Neutrophil (primary cell): ENCODE data around the gene SETD2.
A peak's percentile ranks its signal among the peaks of the same experiment; 100 is the strongest.
"Not testable (repeated sequence)": the region's sequence is repeated elsewhere in the genome, so short reads cannot be mapped to it uniquely, and the experiment has no call there.

Experiments used
- H3K27ac ChIP-seq: fragments of 200-600 bp; sonication (generic); 2 replicates; pipeline ENCODE4 v1.5.1; 2016; ENCODE audit warnings: mild to moderate bottlenecking, moderate library complexity
- H3K27me3 ChIP-seq: fragments of 200-600 bp; sonication (generic); 2 replicates; pipeline ENCODE4 v1.6.0; 2016; ENCODE audit warnings: mild to moderate bottlenecking
- H3K36me3 ChIP-seq: fragments of 200-600 bp; sonication (generic); 2 replicates; pipeline ENCODE4 v1.5.1; 2017
- H3K4me1 ChIP-seq, 2 experiments: fragments of 200-600 bp in 1 of 2; sonication (generic) in 1 of 2; 1 replicate in 1 of 2; 2 replicates in 1 of 2; pipeline versions ENCODE4 v1.5.1 to v1.6.1; 2013 to 2016; ENCODE audit warnings: low read depth in 1 of 2, low read length in 1 of 2, mild to moderate bottlenecking in 1 of 2, moderate library complexity in 1 of 2; ENCODE audit not compliant: control insufficient read depth in 1 of 2, insufficient read depth in 1 of 2
- H3K4me3 ChIP-seq, 2 experiments: fragments of 200-600 bp in 1 of 2; sonication (generic) in 1 of 2; 1 replicate in 1 of 2; 2 replicates in 1 of 2; pipeline ENCODE4 v1.5.1; 2013 to 2016; ENCODE audit warnings: low read depth in 1 of 2, low read length in 1 of 2, mild to moderate bottlenecking in 1 of 2, moderate library complexity in 1 of 2
- H3K9me3 ChIP-seq: fragments of 200-600 bp; sonication (generic); 2 replicates; pipeline ENCODE4 v1.5.1; 2016
- TF ChIP-seq, protein P1 (sequence below): fragments of 200-600 bp; sonication (generic); IDR thresholded peaks from 2 replicates; pipeline ENCODE4 v1.5.1; 2016; ENCODE audit warnings: antibody characterized with exemption

SETD2 gene

DNA sequence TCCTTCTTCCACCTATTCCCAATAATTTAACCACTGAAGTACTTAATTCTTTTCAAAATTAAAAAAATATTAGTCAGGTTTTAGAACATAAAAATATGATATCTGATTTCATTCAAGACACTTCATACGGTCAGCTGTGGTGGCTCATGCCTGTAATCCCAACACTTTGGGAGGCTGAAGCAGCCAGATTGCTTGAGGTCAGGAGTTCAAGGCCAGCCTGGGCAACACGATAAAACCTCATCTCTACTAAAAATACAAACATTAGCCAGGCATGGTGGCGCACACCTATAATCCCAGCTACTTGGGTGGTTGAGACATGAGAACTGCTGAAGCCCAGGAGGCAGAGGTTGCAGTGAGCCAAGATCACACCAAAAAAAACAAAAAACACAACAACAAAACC, 127.8 kb downstream of the SETD2 start:
- Histone ChIP-seq H3K4me1 (no peaks in the 10 kb centered on the region), H3K27me3 (no peaks in the 10 kb centered on the region), H3K9me3 (no peaks in the 10 kb centered on the region), H3K36me3 (peaks cover 61% of the 10 kb centered on the region), H3K4me3 (no peak overlapping the region), H3K27ac (no peak overlapping the region)
- TF ChIP-seq, protein P1, sequence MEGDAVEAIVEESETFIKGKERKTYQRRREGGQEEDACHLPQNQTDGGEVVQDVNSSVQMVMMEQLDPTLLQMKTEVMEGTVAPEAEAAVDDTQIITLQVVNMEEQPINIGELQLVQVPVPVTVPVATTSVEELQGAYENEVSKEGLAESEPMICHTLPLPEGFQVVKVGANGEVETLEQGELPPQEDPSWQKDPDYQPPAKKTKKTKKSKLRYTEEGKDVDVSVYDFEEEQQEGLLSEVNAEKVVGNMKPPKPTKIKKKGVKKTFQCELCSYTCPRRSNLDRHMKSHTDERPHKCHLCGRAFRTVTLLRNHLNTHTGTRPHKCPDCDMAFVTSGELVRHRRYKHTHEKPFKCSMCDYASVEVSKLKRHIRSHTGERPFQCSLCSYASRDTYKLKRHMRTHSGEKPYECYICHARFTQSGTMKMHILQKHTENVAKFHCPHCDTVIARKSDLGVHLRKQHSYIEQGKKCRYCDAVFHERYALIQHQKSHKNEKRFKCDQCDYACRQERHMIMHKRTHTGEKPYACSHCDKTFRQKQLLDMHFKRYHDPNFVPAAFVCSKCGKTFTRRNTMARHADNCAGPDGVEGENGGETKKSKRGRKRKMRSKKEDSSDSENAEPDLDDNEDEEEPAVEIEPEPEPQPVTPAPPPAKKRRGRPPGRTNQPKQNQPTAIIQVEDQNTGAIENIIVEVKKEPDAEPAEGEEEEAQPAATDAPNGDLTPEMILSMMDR: no peak

GRCh38 chr3:47035645-47036044, 128.3 kb downstream of the SETD2 start:
- Histone ChIP-seq H3K4me1 (no peaks in the 10 kb centered on the region), H3K27ac (no peak overlapping the region), H3K27me3 (no peaks in the 10 kb centered on the region), H3K4me3 (no peak overlapping the region), H3K36me3 (peaks cover 56% of the 10 kb centered on the region), H3K9me3 (no peaks in the 10 kb centered on the region)
- TF ChIP-seq, protein P1: no peak

- no peaks in the 10 kb centered on the region for H3K4me1 ChIP-seq
- H3K27ac ChIP-seq: no peak overlapping the region
- H3K9me3 ChIP-seq: no peaks in the 10 kb centered on the region
- TF ChIP-seq, protein P1: no peak
- H3K27me3 ChIP-seq: no peaks in the 10 kb centered on the region
- H3K36me3 ChIP-seq: peaks cover 49% of the 10 kb centered on the region
- H3K4me3 ChIP-seq: no peak overlapping the region
Measured at GRCh38 chr3:47034868-47035489, 128.9 kb downstream of the SETD2 start.

GRCh38 chr3:47031041-47031440, 132.9 kb downstream of the SETD2 start:
- peak overlapping the region; percentile 67 for H3K27ac ChIP-seq
- H3K4me3 ChIP-seq, H3K4me1 ChIP-seq, H3K9me3 ChIP-seq, H3K27me3 ChIP-seq: not testable (repeated sequence)
- peaks cover 33% of the 10 kb centered on the region for H3K36me3 ChIP-seq

DNA sequence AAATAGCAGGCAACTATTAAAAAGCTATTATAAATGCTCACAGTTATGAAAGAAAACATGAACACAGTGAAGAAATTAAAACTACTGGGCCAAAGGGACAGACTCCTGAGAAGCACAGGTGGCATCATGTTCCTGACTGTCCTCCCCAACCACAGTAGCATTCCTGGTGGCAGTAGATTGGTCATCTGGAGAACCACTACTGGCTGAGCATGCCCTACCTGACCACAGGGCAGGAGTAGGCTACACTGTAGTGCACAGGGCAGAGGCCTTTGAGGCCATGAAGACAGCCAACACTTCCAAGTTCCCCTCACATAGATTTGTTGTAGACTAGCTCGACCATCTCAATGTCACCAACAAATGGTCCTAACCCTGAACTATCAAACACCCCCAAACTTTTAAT, 135.2 kb downstream of the SETD2 start:
- Histone ChIP-seq H3K36me3 (peaks cover 9% of the 10 kb centered on the region), H3K27ac (no peak overlapping the region)

DNA sequence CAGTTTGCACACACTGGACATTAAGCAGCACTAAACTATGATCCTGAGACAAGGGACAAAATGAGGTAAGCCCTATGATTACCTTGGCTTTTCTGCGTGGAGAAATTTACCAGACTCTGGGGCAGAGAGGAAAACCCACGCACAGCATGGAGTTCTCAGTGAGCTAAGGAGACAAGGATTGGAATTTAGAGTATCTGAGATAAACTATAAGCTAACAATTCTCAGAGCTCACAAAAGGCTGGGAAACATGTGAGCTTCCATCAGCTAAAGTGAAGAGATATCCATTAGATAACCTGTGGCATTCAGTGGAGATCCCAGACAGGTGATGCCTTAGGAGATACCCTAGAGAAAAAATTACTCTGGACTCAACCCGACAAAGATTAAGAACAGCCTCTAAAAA, 135.8 kb downstream of the SETD2 start:
- Histone ChIP-seq H3K4me1 (no peaks in the 10 kb centered on the region), H3K36me3 (peaks cover 9% of the 10 kb centered on the region), H3K9me3 (no peaks in the 10 kb centered on the region), H3K27me3 (no peaks in the 10 kb centered on the region), H3K4me3 (no peak overlapping the region), H3K27ac (no peak overlapping the region)
- TF ChIP-seq, protein P1: no peak

More for the DNA sequence above, 135.2 kb downstream of the SETD2 start:
- Histone ChIP-seq H3K9me3 (no peaks in the 10 kb centered on the region), H3K27me3 (no peaks in the 10 kb centered on the region), H3K4me3 (no peak overlapping the region), H3K4me1 (no peaks in the 10 kb centered on the region)
- TF ChIP-seq, protein P1: no peak

GRCh38 chr3:47026432-47026831, 137.5 kb downstream of the SETD2 start:
- H3K36me3 ChIP-seq, H3K4me3 ChIP-seq, H3K27me3 ChIP-seq, H3K27ac ChIP-seq, H3K9me3 ChIP-seq, H3K4me1 ChIP-seq: not testable (repeated sequence)
